NCI-H2196 treated with DMSO at 0.1 percent for 48 hours (cell line): ENCODE data around the gene DCDC2C.
"Not testable (repeated sequence)": the region's sequence is repeated elsewhere in the genome, so short reads cannot be mapped to it uniquely, and the experiment has no call there.

Source experiments
- DNase-seq: peaks from one replicate; lab custom pipeline; 2025; ENCODE audit not compliant: unreplicated experiment; lab: John Stamatoyannopoulos, UW

The DCDC2C gene

GRCh38 chr2:3703236-3703756, at the start of gene DCDC2C:
Gene DCDC2C (plus strand): TSS chr2:3703575. CDS start chr2:3703752, 177 bp downstream.
- no peak for DNase-seq

DNA sequence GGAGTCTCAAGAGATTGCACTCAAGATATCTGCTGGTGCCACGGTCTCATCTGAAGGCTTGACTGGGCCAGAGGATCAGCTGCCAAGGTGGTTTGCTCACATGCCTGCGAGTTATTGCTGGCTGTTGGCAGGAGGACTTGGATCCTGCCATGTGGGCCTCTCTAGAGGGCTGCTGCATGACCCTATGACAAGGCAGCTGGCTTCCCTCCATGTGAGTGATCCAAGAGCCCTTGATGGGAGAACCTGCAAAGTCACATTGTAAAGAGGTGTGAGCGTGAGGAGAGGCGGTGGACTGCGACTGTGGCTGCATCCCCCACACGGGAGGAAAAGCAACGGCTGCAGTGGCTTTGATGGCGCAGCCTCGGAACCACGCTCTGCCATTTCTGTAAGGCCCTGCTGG, 49.4 kb upstream of the DCDC2C start:
- no peak for DNase-seq

DNA sequence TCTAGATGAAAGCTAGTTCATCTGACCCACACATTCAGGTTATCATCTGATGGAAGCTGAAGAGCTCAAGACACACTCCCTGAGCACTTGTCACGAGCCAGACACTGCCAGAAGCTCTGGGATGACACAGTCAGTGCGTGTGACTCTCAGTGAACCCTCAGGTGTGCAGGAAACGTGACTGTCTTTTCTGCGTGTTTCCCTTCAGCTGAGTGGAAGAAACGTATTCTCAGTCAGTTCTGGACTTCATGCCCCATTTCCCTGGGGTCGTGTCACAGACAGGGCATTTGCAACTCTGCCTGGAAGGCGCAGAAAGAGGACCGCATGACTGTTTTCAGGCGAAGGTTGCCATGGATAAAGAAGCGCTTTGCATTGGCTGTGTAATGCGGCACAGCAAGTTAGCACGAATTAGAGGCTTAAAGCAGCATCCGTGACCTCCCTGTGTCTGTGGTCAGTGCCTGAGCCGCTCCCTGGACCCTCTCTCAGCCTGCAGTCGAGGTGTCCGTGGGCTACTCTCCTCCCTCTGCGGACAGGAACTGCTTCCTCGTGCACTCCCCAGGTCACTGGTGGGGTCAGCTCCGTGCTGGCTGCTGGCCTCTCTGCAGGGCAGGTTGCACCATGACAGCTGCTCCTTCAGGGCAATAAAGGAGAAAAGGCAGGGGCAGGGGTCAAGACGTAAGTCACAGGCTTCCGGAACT, 48.7 kb upstream of the DCDC2C start:
- DNase-seq: no peak

DNA sequence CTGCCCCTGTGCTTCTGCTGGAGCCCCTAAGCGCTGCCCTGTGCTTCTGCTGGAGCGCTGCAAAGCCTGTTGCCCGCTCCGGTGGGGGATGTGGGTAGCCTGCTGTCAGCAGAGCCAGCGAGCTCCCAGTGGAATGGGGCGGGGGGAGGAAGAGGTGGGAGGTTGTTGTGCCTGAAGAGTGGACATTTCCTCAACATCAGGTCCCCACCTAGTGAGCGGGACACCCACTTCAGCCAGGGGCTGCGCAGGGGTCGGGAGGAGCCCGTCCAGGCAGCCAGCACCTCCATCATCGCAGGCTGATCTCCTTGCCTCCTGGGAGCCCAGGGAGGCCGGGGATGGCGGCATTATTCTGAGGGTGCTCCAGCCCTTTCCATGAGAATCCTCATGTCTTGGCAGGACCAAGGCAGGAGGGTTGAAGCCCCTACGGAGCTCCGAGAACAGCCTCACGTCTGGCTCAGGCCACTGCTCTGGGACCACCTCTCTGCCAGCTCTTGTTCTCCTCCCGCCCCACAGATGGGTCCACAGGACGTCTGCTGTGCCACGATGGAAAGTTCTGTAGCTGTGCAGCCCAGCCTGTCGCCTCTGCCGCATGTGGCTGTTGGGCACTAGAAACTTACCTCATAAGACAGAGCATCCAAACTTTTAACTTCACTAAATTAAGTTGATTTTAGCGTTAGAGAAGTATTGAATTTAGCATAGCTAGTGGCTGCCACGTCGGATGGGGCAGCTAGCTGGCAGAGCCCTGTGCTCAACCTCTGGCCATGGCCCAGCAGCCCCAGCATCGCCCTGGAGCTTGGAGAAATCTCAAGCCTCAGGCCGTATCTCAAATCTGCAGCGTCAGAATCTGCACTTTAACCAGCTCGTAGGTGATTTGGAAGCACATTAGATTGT, 47.3 kb upstream of the DCDC2C start:
- no peak for DNase-seq

DNA sequence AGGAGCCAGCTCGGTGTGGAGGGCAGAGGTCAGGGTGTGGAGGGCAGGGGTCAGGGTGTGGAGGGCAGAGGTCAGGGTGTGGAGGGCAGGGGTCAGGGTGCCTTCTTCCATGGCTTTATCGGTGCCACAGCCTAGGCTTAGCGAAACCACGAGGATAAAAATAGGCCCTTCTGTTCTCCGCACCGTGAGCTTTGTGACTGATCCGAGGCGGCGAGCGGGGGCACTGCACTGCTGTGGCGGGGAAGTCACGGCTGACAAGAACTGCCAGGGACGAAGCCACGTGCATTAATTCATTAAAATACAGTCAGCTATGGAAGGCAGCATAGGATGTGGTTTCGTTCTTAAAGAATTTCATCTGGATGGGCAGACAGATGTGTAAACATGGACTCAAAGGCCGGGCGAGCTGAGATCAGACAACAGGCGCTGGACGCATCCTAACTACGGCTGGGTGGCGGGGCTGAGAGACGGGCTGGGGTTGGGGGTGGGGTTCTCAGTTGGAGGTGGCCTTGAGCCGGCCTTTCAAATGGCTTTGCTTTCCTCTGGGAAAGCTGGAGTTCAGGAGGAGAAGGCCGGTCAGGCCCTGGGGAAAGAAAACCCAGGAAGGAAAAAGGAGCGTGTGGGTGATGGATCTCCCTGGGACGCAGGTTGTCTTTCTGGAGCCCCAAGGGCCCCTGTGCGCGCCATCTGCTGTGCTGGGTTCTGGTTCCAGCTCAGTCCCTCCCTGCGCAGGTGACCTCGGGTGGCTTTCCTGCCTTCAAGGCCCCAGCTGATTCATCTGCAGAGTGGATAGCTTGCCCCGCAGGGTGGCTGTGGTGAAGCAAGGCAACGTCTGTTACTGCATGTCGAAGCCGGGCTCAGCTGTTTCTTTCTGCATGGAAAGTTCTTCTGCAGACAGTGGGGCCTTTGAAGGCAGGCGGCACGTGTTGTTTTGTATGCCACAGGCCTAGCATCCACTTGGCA, 46.3 kb upstream of the DCDC2C start:
- no peak for DNase-seq

DNA sequence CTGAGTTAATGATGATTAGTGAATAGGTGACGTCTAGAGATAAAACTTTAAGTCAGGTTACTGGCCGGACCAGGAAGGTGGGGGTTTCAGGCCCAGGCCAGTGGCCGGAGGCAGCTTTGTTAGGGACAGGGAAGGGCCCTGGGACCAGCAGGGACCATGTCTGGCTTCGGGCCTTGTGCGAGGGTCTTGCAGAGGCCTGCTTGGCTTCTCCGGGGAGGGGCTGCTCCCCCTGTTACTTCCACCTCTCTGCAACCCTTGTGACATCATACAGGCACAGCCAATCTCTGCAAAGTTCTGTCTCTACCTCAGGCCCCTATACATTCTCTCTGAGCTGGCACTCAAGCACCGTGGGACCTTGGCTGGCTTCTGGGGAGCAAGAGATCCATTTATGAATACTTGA, 45.5 kb upstream of the DCDC2C start, which contains the start of gene ALLC:
Gene ALLC (plus strand): TSS at position 320 of the 400 bp plus-strand sequence. CDS start 12,958 bp downstream, outside the sequence.
- DNase-seq: no peak

- DNase-seq: no peak
Observed at GRCh38 chr2:3659447-3660432, 43.6 kb upstream of the DCDC2C start.

GRCh38 chr2:3660640-3661039, 42.7 kb upstream of the DCDC2C start:
- DNase-seq: not testable (repeated sequence)

DNA sequence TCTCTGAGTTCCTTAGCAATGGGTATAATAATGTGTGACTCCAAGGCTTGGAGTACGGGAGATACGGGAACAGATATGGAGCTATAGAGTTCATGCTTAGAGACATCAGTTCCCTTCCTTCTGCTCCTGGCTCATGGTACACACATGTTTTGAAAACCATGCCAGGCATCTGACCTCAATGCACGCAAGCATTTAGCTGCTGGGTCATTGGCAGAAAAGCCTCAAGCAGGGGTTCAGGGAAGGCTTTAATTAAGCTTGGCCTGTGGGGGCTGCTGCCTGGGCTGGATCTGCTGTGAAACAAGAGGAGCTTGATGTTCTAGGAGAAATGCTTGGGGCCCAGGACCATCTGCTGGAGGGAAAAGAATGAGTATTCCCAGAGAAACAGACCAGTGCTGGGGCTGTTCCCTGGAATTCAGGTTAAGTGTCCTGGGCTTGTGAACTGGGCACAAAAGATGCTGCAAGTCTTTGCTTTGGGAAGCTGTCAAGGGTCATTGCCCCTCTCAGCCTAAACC, 42.2 kb upstream of the DCDC2C start:
- DNase-seq: no peak

DNA sequence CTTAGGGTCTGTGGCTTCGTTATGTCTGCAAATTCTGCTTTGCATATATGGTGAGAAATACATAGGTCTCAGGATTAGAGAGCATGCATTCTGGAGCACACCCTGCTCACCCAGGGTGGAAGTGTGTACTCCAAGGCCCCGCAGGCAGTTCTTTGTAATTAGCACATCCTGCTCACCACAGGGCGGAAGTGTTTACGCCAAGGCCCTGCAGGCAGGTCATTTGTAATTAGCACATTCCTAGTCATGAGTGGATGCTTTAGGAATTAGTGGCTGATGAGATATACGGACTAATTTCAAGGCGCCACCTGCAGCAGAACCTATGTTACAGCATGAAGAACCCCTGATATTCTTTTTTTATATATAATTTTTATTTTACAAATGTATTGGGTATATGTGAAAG, 41.1 kb upstream of the DCDC2C start:
- DNase-seq: no peak

DNA sequence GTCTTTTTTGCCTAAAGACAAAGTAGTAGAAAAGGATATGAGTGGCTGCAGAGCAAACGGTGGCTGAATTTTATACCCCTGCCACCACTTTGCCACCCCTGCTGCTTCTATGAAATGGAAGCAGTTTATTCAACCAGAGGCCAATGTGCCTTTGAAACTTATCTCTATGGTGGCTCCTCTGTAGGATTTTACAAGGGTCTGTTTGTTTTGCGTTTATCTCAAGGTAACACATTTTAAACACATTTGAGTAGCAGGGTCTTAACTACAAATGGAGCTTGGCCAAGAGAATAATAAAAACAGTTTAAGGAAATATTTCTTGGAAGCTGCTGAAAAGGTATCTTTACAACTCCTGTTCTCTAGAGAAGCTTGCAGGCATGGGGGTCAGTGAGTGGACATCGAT, 39.3 kb upstream of the DCDC2C start:
- no peak for DNase-seq

DNA sequence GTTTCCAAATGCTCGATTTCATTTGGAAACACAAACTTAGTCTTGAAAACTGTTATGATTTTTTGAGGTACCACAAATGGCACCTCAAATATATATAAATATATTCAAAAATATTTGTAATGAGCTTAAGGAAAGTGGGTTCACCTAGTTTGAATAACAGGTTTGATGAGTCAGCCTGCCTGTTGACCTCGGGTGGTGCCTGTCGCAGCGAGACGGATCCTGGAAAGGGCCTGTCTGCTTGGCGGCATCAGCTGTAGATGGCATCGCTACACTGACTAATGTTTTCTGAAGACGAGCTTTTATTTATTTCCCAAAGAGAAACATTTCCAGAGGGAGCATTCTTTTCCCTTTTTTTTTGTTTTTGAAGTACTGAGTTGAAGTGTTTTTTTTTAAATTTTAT, 38.5 kb upstream of the DCDC2C start:
- DNase-seq: no peak

DNA sequence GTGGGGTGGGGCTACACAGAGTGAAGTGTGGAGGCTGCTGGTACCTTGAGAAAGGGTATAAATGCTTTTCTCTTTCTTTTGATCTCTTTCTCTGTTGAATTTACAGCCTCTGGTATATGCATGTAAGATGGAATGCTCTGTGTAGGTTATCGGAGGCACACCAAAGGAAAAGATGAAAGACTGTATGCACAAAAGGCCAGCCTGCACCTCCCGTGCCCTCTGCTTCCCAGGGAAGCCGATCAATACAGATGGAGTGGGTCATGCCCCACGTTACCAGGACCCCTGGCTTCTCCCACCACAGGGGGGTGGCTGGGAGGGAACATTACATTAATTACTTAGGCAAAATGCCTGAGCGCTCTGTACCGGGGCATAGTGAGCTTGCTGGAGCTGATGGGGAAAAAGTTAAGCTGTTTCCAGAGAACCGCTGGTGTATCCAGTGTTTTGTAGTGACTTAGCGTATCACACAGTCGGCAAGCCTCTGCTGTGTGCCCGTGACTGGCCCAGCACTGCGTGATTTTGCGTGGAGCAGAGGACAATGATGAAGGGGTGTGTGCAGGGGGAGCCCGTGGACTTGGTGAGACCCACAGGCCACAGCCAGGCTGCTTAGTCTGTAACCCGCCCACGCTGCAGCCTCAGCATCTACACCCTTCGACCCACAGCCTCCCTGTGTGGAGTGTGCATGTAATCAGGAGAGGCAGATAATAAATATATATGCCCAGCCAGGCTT, 37.3 kb upstream of the DCDC2C start:
- no peak for DNase-seq

DNA sequence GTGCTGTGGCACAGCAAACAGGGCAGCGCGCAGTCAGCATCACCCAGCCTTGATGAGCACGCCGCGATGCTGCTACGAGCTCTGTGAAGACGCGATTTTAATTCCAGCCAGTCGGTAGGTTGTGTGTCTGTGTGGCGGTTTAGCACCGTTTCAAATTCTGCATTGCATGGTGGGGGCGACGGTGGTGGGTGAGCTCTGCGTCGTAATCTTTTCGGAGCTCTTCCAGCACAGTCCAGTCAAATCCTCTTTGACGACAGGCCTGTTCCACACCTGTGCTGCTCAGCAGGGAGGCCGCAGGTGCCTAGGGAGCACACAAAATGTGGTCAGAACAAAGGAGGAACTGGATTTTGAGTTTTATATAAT, 36.8 kb upstream of the DCDC2C start:
- no peak for DNase-seq

DNA sequence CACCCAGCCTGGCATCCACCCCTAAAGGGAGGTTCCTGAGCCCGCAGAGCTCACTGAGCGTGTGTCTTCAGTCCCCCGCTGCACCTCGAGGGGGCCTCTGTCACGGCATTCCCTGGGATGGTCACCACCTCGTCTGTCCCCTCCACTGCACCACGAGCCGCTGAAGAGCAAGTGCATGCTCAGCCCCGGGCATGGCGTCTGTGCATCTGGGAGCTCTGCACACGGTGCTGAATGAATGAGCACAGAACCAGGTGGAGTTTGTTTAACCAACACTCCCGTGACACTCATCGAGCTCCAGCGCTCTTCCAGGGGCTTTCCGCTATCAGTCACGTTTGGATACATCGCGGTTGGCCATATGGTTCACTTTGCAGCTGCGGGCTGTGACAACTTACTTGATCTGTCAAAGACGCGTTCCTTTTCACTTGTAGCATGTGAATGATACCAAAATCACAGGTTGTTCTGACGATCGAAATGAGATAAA, 36.2 kb upstream of the DCDC2C start:
- DNase-seq: no peak

- DNase-seq: no peak
Observed at GRCh38 chr2:3669656-3670055, 33.7 kb upstream of the DCDC2C start.

- DNase-seq: no peak
Observed at GRCh38 chr2:3670376-3670775, 33.0 kb upstream of the DCDC2C start.

- DNase-seq: no peak
Observed at GRCh38 chr2:3670941-3671340, 32.4 kb upstream of the DCDC2C start.
